HepG2 (cell line): ENCODE data around the gene SAMD5. TPM values are rescaled to one million over a fixed set of nuclear protein-coding genes. Genes with fewer than 3 reads are reported as not detected.

Source experiments
- ATAC-seq: fragments of 200-7000 bp; cut with Tn5 transposase; 3 replicates; pipeline ENCODE4 v1.9.1; 2020; ENCODE audit warnings: mild to moderate bottlenecking, moderate library complexity
- BruUV-seq: library from RNA; stranded (reverse); fragments of 400-500 nt; replicated peaks from 2 replicates; lab custom pipeline; 2021; lab: Mats Ljungman, UMichigan
- CTCF ChIA-PET: fragments of 300-600 bp; formaldehyde crosslinking; extraction: SDS; loops from one replicate; lab custom pipeline; 2021; ENCODE audit warnings: low total read pairs, inconsistent platforms, low intra/inter-chr PET ratio; lab: Yijun Ruan, JAX
- POLR2A ChIA-PET: fragments of 350-600 bp; sonication (Branson Sonifier 250); formaldehyde crosslinking; loops from one replicate; lab custom pipeline; 2020; ENCODE audit warnings: antibody characterized with exemption, inconsistent platforms; lab: Yijun Ruan, JAX
- DNase-seq: peaks from one replicate; pipeline ENCODE4 v3.0.0-alpha.2; 2015; ENCODE audit warnings: low spot score
- FAIRE-seq: peaks from 3 replicates; lab custom pipeline; 2011; peaks lifted over from hg19 to GRCh38; lab: Jason Lieb, UNC
- H2AFZ ChIP-seq: one replicate; pipeline ENCODE4 v1.6.1; 2011; ENCODE audit warnings: low read length, inconsistent platforms
- H3K27ac ChIP-seq: fragments of 300-600 bp; 3 replicates; pipeline ENCODE4 v1.8.0; 2011; ENCODE audit warnings: mixed run types, mild to moderate bottlenecking, mixed read lengths, low read length, inconsistent platforms; ENCODE audit not compliant: insufficient read depth; ENCODE audit errors: extremely low read length
- H3K27me3 ChIP-seq, 2 experiments: fragments of 200-600 bp in 1 of 2; 2 replicates in 1 of 2; 3 replicates in 1 of 2; pipeline versions ENCODE4 v1.6.0 to v1.8.0; 2011; ENCODE audit warnings: low read length in 2 of 2, mild to moderate bottlenecking in 2 of 2, moderate library complexity in 2 of 2, inconsistent platforms in 1 of 2; ENCODE audit not compliant: insufficient read depth in 2 of 2, control insufficient read depth in 1 of 2
- H3K36me3 ChIP-seq, 2 experiments: fragments of 200-600 bp in 1 of 2; replicated peaks in 1 of 2; 2 replicates in 1 of 2; 3 replicates in 1 of 2; pipeline versions ENCODE4 v1.5.1 to v1.8.0; 2011; ENCODE audit warnings: low read length in 2 of 2, inconsistent platforms in 1 of 2; ENCODE audit not compliant: insufficient read depth in 2 of 2, control insufficient read depth in 1 of 2
- H3K4me1 ChIP-seq: 2 replicates; pipeline ENCODE4 v1.5.1; 2012; ENCODE audit warnings: low read length, inconsistent platforms; ENCODE audit not compliant: insufficient read depth
- H3K4me2 ChIP-seq: 2 replicates; pipeline ENCODE4 v1.6.0; 2011; ENCODE audit warnings: low read depth, low read length, inconsistent platforms
- H3K4me3 ChIP-seq, 3 experiments: fragments of 200-600 bp in 1 of 3; sonication (generic), shearing (Covaris generic) in 1 of 3; replicated peaks in 1 of 3; 2 replicates each; pipeline ENCODE4 v1.5.1; 2011 to 2016; ENCODE audit warnings: low read length in 3 of 3, inconsistent platforms in 2 of 3, low read depth in 2 of 3, mild to moderate bottlenecking in 2 of 3, control low read depth in 1 of 3, mixed read lengths in 1 of 3; ENCODE audit not compliant: insufficient read depth in 1 of 3
- H3K79me2 ChIP-seq: one replicate; pipeline ENCODE4 v1.6.1; 2011; ENCODE audit warnings: low read length, inconsistent platforms; ENCODE audit not compliant: insufficient read depth
- H3K9ac ChIP-seq: 2 replicates; pipeline ENCODE4 v1.6.0; 2011; ENCODE audit warnings: mild to moderate bottlenecking, low read depth, low read length, inconsistent platforms; ENCODE audit not compliant: insufficient read depth
- H3K9me3 ChIP-seq: 2 replicates; pipeline ENCODE4 v1.5.1; 2012; ENCODE audit warnings: mild to moderate bottlenecking, low read length
- H4K20me1 ChIP-seq: 2 replicates; pipeline ENCODE4 v1.6.0; 2011; ENCODE audit warnings: inconsistent platforms, mild to moderate bottlenecking, low read length, moderate library complexity; ENCODE audit not compliant: insufficient read depth
- ZFP1 ChIP-seq: IDR thresholded peaks from 2 replicates; pipeline ENCODE4 v1.6.1; 2016
- ZNF335 ChIP-seq: sonication (generic); formaldehyde crosslinking; IDR thresholded peaks from 2 replicates; pipeline ENCODE4 v1.4.0; 2020; ENCODE audit warnings: missing genetic modification reagents
- ZNF567 ChIP-seq: sonication (generic); formaldehyde crosslinking; IDR thresholded peaks from 2 replicates; pipeline ENCODE4 v1.8.1; 2023; ENCODE audit warnings: mild to moderate bottlenecking, missing genetic modification reagents, borderline replicate concordance
- whole genome bisulfite sequencing: methylation state at CpG from one replicate; pipeline ENCODE4 v1.1.6; 2017; ENCODE audit warnings: low lambda C conversion rate; 5-methylcytosine and 5-hydroxymethylcytosine counted together
- in situ Hi-C: cut with HindIII; loops from 2 replicates; pipeline ENCODE4 v1.10.0; 2017; ENCODE audit warnings: low pct_unique_long_range_greater_than_20kb; ENCODE audit not compliant: extremely low pct_ligation_motif_present
- intact Hi-C: fragments of 100-400 bp; cut with micrococcal nuclease; formaldehyde crosslinking; loops from one replicate; pipeline ENCODE4 v1.10.0; 2022; ENCODE audit not compliant: unreplicated experiment
- polyA plus RNA-seq, 8 experiments: library from polyadenylated mRNA; depleted of rRNA in 3 of 8; stranded (reverse) in 7 of 8; unstranded in 1 of 8; fragments of >200 nt; fragmentation: Illumina TruSeq in 4 of 8; extraction: Trizol in 4 of 8; gene quantifications; 2 replicates each; pipeline versions ENCODE4 v1.2.1 to v1.2.3, GENCODE V29; 2011 to 2016; ENCODE audit warnings: low read depth in 4 of 8, missing spikeins in 1 of 8, mixed read lengths in 1 of 8; ENCODE audit not compliant: insufficient read depth in 1 of 8
- total RNA-seq, 5 experiments: library from RNA; depleted of rRNA; stranded (reverse); fragments of >200 nt; fragmentation: Illumina TruSeq; extraction: Trizol; gene quantifications; 2 replicates each; pipeline ENCODE4 v1.2.3, GENCODE V29; 2016; ENCODE audit warnings: low read depth in 1 of 5
- TF ChIP-seq, protein P1 (sequence below): sonication (generic); formaldehyde crosslinking; IDR thresholded peaks from 2 replicates; pipeline ENCODE4 v1.5.1; 2020; ENCODE audit warnings: mild to moderate bottlenecking, missing genetic modification reagents

SAMD5 gene
- total and polyA plus RNA-seq, 2 of the 13 experiments (the other 11 are each of a cell fraction or from before 2014, with no cell fraction given): 0.02 to 0.07 TPM

GRCh38 chr6:147486683-147487082, 21.8 kb upstream of the SAMD5 start (continued):
- TF ChIP-seq ZNF335 (CRISPR knock-in tag): no peak

DNA sequence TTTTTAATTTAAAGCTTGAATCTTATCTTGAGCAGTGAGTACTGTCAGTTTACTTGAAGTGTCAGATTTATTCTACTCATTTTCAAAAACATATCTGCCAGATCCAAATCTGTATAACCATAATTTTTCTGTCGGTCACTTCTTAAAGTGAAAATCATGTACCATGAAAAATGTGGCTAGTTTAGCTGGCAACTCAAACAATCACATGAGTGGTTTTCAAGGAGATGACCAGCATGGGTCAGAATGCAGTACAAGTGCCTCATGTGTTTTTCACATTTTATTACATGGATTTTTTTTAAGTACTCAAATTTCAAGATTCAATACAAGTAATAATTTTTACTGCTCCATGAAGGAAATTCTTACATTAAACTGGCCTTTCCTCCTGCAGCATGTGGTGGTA, 11.0 kb upstream of the SAMD5 start:
- H2AFZ ChIP-seq: no peak overlapping the region
- peaks cover 0 to 8% of the 10 kb centered on the region in 2 experiments; a peak in 1 of 5 replicates for H3K27me3 ChIP-seq
- ATAC-seq (no peak), FAIRE-seq (no peak), DNase-seq (no peak)
- H3K9ac ChIP-seq: no peak overlapping the region
- H3K79me2 ChIP-seq: no peaks in the 10 kb centered on the region
- CTCF ChIA-PET: no interaction called here
- H3K4me3 ChIP-seq: no peak overlapping the region
- no peaks in the 10 kb centered on the region for H3K36me3 ChIP-seq
- H3K4me2 ChIP-seq: no peak overlapping the region
- BruUV-seq: no TSS peak
- H4K20me1 ChIP-seq: no peaks in the 10 kb centered on the region
- 40% methylated on average over 1 of the region's 1 CpG for WGBS
- intact Hi-C loops: no loop called here
- no peaks in the 10 kb centered on the region for H3K4me1 ChIP-seq
- H3K27ac ChIP-seq: no peak overlapping the region
- POLR2A ChIA-PET: no interaction called here
- in situ Hi-C loops: no loop called here
- peaks cover 16% of the 10 kb centered on the region for H3K9me3 ChIP-seq
- TF ChIP-seq ZNF567 (CRISPR knock-in tag): no peak
- TF ChIP-seq ZFP1 (CRISPR knock-in tag): peak; percentile 79; the same call in 1 of the 2 replicates
- TF ChIP-seq, protein P1, sequence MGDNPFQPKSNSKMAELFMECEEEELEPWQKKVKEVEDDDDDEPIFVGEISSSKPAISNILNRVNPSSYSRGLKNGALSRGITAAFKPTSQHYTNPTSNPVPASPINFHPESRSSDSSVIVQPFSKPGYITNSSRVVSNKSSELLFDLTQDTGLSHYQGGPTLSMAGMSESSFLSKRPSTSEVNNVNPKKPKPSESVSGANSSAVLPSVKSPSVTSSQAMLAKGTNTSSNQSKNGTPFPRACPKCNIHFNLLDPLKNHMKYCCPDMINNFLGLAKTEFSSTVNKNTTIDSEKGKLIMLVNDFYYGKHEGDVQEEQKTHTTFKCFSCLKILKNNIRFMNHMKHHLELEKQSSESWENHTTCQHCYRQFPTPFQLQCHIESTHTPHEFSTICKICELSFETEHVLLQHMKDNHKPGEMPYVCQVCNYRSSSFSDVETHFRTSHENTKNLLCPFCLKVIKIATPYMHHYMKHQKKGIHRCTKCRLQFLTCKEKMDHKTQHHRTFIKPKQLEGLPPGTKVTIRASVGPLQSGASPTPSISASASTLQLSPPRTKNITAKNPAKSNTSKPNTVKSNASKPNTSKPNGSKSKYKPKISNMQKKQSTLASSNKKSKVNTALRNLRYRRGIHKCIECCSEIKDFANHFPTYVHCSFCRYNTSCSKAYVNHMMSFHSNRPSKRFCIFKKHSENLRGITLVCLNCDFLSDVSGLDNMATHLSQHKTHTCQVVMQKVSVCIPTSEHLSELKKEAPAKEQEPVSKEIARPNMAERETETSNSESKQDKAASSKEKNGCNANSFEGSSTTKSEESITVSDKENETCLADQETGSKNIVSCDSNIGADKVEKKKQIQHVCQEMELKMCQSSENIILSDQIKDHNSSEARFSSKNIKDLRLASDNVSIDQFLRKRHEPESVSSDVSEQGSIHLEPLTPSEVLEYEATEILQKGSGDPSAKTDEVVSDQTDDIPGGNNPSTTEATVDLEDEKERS (CRISPR knock-in tag): no peak
